Measurements from ENCODE around the gene RIPOR2.
A peak's percentile ranks its signal among the peaks of the same experiment; 100 is the strongest.
"Not testable (repeated sequence)": the region's sequence is repeated elsewhere in the genome, so short reads cannot be mapped to it uniquely, and the experiment has no call there.

Gene RIPOR2

DNA sequence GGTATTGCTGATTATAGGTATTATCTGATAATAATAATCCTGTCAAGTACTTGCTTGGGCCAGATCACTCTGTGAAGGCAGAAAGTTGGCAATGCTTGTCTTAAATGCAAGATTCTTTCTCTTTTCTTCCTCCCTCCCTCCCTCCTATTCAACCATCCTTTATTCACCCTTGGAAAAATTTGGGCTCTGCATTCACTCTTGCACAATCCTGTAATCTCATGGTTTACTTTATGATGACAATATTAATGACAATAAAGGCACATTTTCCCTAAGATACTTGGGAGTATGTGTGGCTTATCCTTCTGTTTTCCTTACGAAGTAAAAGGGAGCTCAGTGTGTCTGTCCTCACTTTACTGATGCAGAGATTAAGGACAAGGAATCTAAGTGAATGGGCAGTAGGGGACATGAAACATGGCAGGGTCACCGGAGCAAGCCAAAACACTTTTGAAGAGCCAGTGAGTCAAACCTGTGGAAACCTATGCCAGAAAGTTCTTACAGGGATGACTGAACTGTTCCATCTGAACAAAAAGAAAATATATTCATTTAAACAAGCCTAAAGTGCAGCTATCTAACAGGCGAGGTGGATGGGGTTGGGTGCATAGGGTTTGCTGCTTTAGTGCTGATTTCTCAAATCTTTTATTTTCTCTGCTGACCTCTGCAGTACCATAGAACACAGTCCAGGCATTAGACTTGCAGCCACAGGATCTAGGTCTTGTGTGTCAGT, 14.6 kb upstream of the RIPOR2 start:
- no peak for DNase-seq

DNA sequence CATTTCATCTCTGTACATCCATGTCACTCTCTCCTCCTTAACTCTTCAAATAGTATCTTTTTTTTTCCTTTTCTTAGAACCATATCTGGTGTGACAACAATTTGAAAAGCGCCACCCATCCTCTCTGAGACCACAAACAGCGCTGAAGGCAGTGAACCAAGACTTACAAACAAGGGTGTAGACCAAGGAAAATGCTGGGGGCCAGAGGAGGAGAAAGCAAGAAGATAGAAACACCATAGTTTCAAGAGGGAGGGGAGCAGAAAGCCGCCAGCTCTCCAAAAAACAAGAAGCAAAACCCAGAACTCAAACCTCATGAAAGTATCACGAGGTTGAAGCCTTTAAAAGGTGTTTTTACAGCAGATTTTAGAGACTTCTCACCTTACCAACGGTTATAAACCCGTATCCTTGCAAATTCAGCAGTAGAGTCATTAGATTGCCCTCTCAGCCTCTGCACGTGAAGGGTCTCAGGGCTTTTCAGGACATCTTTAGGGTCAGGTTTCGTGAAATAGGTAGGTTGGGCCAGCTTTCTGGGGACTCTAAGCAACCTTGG, 13.3 kb upstream of the RIPOR2 start:
- DNase-seq = no peak

DNA sequence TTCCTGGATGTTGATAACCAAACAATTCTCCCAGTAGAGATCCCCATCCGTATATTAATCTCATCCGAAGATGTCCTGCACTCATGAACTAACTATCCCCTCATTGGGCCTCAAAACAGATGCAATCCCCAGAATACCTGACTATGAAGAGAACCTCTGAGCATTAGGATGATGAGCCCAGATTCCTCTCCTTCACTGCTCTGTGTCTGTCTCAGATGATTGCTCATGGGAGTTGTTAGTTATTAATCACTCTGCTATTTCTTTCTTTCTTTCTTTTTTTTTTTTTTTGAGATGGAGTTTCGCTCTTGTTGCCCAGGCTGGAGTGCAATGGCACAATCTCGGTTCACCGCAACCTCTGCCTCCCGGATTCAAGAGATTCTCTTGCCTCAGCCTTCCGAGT, 12.5 kb upstream of the RIPOR2 start:
- not testable (repeated sequence) for DNase-seq

DNA sequence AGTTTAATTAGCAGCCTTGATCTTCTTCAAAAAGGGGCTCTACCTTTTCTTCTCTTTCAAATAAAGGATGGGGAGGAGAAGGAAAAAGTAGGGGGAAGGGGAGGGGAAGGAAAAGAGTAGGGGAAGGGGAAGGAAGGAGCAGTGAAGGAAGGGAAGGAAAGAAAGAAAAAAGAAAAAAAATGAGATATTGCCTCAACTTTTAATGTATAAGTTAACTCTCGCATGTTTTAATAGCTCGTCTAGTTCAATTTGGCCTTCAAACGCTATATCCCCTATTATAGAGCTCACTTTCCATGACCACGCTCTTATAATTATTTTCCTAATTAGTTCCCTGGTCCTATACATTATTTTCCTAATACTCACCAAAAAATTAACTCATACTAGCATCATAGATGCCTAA, 11.9 kb upstream of the RIPOR2 start:
- DNase-seq = no peak

DNA sequence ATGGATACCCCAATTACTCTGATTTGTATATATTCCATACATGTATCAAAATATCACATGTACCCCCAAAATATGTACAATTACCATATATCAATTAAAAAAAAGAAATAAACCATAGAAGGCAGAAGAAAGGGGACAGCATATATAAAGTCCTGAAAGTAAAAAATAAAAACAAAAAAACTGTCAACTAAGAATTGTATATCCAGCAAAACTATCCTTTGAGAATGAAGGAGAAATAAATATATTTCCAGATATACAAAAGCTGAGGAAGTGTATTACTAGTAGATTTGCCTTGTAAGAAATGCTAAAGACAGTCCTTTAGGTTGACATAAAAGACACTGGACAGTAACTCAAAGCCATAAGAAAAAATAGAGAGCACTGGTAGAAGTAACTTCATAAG, 9.3 kb upstream of the RIPOR2 start:
- DNase-seq = no peak

DNA sequence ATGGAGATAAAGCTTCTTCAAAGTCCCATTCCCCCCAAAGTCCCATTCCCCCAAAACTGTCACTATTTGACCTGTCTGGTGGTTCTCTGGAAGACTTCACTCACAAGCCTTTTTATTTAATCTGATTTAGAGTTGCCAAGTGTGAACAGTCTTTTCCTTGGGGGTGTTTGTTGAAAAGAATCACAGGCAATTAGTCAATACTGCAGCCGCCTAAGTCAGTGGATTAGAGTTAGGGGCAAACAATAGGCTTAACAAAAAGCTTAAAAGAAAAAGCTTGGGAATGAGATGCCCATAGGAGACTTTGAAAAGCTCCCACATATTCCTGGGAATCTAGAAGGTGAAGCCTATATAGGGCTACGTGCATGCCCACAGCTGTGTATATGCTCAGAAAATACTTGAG, 8.0 kb upstream of the RIPOR2 start:
- DNase-seq = no peak

DNA sequence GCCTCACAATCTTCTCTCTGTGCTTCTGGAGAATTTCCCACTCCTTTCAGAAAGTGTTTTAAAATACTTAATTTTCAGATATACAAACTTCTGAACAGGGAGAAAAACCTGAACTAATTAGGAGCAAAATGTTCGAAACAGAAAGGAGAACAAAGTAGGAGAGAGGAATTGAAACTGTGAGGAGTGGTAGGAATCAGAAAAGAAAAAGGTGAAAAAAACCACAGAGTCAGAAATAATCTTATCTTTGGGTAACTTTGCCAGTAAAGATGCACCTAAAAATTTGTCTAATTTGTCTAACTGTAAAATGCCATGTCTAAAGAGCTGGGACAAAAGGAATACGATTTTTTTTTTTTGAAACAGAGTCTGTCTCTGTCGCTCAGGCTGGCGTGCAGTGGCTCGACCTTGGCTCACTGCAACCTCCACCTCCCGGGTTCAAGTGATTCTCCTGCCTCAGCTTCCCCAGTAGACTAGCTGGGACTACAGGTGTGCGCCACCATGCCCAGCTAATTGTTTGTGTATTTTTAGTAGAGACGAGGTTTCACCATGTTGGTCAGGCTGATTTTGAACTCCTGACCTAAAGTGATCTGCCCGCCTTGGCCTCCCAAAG, 4.7 kb upstream of the RIPOR2 start:
- no peak for DNase-seq

DNA sequence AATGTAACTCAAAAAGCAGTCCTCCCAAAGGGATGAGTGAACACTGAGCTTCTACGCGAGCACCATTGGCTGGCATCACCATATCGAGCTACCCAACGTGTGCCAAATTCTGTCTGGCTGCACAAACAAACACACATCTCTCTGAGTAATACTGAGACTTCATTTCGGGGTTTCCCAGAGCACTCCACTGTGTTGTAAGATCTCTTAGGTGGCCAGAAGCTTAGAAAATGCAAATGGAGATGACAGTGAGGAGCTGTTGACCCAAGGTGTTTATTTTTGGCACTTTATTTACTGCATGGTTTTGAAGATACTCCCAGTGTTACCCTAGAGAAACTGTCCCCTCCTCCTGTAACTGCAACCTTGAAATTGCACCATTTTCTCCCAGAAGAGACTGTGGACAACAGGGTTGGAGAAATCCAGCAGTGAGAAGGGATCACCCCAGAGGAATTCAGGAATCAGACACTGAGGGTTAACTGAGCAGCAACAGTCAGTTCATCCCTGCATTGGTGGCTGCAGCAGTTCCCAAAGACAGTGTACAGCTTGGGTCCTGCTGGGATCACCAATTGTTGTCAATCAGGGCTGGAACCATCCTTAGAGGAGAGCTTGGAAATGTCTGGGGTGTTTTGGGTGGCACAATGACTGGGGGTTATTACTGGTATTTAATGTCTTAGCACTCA, 1.0 kb upstream of the RIPOR2 start:
- no peak for DNase-seq

DNA sequence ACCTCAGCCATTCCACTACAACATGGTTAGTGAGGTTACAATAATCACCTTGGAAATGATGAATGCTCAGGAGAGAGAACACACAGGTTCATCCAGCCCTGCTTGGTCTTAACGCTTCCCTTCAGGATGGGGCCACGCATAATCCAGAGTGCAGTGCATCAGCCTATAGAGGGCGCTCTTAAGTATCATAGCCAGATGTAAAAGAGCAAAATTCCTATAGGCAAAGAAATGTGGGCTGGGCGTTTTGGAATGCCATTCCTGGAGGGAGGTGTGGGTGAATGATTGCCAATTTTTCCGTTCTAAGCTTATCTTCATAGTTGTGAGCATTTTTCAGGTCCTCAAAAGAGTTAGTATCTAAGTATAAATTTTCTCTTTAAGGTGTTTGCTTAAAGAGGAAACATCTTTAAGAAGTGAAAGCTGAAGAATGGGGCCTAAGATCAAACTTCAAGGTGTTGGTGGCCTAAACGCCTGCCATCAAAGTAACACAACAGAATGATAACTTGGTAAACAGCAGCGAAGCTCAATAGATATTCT, 1.8 kb downstream of the RIPOR2 start:
- DNase-seq = peak; percentile 29

DNA sequence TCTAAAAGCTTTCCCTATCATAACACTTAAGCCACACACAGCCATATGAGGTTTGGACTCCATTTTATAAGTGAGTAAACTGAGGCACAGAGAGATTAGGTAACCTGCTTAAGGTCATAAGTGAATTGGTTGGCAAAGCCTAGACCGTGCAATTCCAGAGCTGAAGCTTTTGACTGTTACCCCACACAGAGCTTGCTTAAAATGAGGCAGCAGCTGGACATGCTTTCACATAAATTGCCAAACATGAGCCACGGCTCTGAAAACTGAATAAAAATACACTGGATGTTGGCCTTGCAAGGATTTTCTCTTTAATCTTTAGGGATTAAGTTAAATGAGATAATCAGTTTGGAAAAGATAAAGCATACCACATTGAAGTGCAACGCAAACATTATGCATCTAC, 2.5 kb downstream of the RIPOR2 start:
- DNase-seq = no peak

DNA sequence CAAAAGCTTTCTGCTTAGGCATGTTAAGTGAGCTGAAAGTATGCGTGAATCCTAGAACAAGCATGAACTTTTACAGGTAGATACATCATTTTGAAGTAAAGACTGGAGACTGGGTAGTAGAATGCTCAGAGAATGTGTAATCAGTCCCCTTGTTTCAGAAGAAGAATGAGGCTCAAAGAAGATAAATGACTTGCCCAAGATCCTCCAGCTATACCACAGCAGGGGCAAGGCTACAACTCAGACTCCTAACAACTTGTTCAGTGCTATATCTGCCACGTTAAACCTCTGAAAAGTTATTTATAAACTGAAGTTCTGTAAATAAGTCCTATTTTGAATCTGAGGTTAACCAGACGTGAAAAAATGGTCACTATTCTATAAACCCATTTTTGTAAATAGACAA, 2.9 kb downstream of the RIPOR2 start:
- DNase-seq = no peak

DNA sequence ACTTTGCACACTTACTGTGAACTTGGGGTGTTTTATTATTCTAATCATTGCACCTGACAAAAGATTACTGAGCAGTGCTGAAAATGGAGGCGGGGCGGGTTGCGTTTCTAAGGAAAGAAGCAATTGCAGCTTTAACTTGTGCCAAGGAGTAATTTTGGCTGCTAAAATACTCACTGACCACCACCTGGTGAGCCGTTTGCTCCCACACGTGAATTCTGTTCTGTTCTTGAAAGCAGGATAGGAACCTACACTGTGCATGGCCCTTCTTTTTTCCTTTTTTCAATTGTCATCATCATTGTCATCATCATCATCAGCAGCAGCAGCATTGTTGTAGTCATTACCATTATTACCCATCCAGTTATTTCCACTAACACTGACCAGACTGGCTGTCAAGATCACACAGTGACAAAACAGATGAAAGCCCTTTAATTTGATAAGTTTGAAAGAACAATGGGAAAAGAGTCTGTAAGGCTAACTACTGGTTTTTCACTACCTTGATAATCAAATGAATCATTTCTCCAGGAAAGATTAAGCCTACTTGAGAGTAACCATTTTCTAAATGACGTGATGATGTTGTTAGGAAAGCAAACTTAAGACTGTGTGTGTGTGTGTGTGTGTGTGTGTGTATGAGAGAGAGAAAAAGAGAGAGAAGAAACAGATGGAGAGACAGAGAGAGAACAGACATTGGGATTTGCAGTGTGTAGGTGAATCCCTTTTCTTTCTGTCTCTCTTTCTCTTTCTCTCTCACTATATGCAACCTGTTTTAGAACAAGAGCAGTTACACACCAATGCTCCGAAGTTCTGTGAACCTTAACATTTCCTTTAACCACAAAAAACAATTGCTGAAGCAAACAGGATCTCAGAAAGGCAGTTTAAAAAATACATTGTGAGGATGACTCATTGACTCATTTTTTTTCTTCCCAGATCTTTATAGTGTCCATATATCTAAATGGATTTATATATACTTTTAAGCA, 3.8 kb downstream of the RIPOR2 start:
- peak; percentile 21 for DNase-seq

DNA sequence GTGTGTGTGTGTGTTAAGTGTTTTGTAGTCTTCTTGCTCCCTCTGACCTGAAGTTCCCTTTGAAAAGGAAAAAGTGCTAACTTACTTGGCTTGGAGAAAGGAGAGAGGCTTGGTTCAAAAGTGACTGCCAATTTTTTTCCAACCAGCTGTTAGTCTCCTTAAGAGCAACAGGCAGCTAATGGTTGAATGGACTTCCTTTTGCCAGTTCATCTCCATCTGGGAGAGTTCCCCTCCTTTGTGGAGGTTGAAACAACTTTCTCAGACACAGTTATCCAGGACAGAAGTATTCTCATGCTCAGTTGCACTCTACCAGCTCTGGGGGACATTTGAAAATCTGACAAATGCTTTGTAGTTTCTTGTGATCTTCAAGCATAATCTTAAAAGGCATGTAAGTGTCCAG, 4.5 kb downstream of the RIPOR2 start:
- no peak for DNase-seq

DNA sequence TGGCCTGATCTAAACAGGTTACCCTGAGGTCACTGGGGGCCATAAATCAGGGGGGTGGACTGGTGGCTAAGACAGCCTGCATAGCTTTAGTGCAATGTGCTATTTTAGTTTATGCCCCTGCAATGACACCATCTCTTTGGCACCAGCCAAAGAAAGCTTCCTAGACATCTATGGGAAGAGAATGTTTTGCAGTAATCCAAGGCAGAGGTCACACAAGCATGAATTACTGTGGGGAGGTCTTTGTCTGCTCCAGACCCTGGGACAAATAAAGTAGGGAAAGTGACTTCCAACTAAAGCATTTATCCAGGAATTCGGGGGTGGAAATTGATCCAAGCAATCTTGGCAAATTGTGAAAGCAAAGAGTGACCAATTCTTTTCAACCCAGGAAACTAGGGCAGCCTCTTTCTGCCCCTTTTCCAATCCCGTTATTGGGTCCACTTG, 5.3 kb downstream of the RIPOR2 start:
- peak; percentile 1 for DNase-seq

DNA sequence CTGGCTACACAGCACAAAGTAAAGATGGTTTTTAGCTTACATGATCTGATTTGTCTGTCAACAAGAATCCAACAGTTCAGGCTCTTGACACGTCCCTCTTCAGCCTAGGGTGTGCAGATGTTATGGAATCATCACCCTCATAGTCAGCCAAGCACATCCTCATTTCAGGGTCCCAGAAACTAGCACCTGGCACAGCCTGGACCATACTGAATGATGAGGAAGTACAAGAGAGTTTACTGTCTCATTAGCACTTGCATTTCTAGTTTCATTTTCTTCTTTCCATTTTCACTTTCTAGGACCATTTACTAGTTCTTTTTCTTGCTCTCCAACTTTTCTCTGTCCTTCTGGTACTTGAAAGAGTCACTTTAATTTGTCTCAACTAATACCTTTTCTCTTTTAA, 6.5 kb downstream of the RIPOR2 start:
- no peak for DNase-seq

DNA sequence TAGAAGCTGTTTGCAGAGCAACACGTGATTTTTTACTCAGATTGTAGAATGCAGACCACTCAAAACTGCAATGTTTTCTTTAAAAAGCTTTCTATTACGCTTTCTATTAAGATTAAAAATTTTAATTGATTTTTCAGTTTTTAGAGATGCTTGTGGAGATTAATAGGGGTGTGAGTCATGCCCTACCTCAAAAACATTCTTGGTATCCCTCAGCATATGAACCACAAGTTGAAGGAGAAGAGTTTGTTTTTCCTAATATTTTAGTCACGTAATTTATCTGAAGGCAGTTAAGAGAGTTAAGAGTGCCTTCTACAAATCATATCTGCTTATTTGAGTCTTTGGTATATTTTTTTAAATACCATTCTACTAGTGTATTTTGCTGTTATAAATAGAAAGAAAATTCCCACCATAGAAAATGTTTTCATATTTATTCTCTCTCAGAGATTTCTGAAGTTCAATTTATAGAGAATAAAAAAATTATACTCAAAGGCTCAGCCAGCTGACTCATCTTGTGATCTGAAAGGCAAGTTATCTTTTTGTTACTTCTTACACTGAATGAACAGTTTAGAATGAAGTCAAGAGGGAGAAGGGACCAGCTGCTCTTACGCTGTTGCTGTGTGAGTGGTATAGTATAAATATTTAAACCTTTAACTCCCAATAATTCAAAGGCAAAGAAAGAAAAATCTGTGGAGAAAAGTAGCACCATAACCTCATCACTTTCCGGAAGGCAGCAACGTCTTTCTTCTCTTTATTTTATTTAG, 7.6 kb downstream of the RIPOR2 start:
- DNase-seq = no peak

DNA sequence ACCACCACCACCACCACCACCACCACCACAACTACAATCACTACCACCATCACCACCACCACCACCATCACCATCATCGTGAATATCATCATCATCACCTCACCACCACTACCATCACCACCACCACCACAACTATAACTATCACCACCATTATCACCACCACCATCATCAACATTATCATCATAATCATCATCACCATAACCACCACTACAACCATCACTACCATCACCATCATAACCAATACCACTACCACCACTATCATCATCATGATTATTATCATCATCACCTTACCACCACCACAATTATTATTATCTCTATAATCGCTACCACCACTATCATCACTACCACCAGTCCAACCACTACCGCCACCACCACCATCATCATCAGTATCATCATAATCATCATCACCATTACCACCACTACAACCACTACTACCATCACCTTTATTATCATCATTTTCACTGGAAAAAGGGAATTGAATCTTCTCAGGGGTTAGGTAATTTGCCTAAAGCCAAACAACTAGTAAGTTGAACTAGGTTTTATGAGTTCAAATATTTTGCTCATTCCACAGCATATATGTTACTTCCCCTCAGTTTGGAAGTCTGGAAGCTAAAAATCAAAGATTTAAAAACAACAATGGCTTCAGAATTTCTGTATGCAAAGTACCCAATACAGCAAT, 8.3 kb downstream of the RIPOR2 start:
- DNase-seq = no peak

DNA sequence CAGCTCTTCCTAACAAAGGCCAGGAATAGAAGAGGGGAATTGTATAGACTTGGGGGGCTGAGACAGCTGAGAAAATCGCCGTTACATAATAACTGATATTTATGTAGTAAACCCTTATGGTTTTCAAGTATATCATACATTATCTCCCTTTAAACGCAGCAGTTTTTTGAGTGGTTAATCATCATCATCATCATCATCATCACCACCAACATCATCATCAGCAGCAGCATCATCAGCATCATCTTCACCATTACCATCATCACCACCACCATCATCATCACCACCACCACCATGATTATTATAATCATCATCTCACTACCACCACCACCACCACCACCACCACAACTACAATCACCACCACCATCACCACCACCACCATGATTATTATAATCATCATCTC, 9.1 kb downstream of the RIPOR2 start:
- DNase-seq = not testable (repeated sequence)

DNA sequence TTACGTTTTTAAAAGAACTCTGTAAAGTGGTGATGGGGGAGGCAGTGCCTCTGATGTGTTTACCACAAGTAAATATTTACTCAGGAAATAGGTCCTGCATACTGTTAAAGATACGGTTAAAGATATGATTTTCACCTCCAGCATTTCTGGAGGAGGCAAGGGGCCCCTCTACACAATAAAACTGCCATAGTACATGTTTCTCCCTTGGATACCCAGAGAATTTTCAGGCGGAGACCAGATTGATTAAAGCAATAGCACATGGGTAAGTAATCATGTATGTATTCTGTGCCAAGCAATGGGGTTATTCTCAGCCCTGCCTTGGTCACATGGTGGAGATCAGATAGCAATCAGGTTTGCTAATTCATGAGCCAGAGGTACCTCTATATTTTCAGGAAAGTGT, 9.6 kb downstream of the RIPOR2 start:
- no peak for DNase-seq

DNA sequence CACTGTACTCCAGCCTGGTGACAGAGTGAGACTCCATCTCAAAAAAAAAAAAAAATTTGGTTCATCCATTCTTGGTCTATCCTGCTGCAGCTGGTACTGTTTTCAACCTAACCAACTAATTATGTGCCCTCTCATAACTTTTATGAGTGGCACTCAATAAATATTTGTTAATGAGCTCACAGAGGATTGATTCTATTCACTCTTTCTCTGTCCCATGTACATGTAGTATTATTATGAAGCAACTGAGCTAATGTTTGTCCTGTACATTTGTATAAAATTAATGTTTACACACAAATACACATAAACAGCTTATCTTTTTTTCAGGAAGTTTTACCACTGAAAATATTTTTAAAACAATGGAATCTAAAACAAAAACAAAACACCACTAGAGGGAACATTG, 10.1 kb downstream of the RIPOR2 start:
- no peak for DNase-seq

Measured in HCEC 1CT (cell line).